HG02884 (cell line): ENCODE data around the gene MPPE1.
A peak's percentile ranks its signal among the peaks of the same experiment; 100 is the strongest.
"Not testable (repeated sequence)": the region's sequence is repeated elsewhere in the genome, so short reads cannot be mapped to it uniquely, and the experiment has no call there.

Source experiments
- ATAC-seq: cut with Tn5 transposase; IDR thresholded peaks from one replicate; pipeline ENCODE4 v1.9.1; 2021; ENCODE audit warnings: mild to moderate bottlenecking, moderate library complexity; ENCODE audit not compliant: unreplicated experiment

MPPE1 gene

DNA sequence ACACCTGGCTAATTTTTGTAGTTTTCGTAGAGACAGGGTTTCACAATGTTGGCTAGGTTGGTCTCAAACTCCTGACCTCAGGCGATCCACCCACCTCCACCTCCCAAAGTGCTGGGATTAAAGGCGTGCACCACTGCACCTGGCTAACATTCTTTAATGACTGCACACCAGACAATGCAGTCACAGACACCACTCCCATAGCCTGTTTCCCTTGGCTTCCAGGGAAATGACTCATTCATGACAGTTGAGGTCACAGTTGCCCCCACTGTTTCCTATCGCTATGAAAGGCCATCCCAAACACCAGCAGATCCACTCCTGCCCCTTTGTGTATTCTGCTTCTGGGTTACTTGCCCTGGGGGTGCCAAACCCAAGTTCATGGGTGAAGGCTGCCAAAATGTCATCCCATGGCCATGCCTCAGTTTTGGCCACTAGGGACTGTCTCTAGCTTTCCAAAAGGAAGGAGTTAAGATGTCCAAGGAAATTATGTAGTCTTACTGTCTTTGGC lies 48.2 kb downstream of the MPPE1 start:
- no peak for ATAC-seq

DNA sequence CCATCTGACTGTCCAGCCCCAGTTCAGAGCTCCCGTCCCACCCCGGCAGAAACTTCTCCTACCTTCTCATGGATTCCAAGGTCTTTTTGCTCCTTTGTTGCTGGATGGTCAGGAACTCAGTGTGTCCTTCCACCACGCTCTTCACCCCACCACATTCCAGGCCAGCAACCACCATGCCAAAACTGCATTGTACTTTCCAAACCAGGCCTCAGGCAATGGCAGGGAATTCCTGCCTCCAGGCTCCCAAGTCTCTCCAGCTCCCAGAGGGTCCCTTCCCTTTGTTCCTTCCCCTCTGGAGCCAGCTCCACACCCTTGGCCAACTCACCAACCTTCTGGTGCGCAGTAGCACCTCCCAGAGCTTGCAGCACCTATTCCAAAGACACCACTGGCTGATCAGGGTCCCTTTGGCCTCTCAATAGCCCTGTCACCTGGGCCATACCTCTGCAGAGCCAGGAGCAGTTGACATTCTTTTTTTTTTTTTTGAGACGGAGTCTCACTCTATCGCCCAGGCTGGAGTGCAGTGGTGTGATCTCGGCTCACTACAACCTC lies 48.8 kb downstream of the MPPE1 start:
- no peak for ATAC-seq

- ATAC-seq, result no peak
Measured at GRCh38 chr18:11857177-11857887, 50.8 kb downstream of the MPPE1 start.

- not testable (repeated sequence) for ATAC-seq
Measured at GRCh38 chr18:11854554-11854953, 53.6 kb downstream of the MPPE1 start.

GRCh38 chr18:11851806-11852337 lies 56.2 kb downstream of the MPPE1 start:
- ATAC-seq, result no peak

DNA sequence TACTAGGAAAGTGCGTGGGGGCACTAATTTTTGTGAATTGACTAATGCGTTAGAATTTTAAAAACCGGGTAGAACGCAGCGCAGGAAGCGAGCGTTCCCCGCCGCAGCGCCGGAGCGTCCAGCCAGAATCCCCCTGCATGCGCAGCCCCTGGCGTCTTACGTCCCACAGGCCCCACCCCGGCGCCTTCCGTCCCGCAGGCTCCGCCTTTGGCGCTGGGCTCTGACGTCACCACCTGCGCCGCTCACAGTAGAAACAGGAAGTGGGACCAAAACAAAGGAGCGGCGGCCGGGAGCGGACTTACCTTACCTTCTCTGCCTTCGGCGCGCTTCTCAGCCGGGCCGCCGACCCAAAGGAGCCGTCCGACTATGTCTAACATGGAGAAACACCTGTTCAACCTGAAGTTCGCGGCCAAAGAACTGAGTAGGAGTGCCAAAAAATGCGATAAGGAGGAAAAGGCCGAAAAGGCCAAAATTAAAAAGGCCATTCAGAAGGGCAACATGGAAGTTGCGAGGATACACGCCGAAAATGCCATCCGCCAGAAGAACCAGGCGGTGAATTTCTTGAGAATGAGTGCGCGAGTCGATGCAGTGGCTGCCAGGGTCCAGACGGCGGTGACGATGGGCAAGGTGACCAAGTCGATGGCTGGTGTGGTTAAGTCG lies 56.8 kb downstream of the MPPE1 start, which contains the start of gene CHMP1B:
Gene CHMP1B, plus strand, starts transcription at position 268 of the 660 bp plus-strand sequence. Its CDS starts 99 bp downstream, at position 367.
- peak; percentile 91 for ATAC-seq

DNA sequence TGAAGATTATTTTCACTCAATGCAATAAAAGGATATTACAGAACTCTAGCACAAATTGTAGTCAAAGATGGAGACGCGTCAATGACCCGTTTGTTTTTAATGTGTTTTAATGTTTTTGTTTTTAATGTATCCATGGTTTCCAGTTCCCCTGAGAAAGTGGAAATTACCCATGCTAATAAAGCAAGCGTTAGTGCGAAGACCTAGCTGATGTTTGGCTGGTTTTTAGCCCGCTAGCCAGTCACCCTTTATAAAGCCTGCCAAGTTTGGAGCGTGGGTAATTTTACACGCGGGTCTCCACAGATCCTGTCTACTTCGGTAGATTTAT lies 57.3 kb downstream of the MPPE1 start:
- ATAC-seq, result peak; percentile 23

GRCh38 chr18:11849841-11850634 lies 58.1 kb downstream of the MPPE1 start:
- ATAC-seq, result no peak

DNA sequence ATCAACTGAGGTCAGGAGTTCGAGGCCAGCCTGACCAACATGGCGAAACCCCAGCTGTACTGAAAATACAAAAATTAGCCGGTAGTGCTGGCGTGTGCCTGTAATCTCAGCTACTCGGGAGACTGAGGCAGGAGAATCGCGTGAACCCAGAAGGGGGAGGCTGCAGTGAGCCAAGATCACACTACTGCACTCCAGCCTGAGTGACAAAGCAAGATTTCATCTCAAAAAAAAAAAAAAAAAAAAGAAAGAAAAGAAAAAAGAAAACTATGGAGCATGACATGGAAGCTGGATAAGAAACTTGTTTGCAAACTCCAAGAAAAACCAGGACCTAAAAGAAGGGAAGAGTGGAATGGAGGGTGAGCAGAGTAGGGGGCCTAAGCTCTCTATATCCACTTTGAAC lies 58.8 kb downstream of the MPPE1 start:
- no peak for ATAC-seq

GRCh38 chr18:11847811-11848210 lies 60.3 kb downstream of the MPPE1 start:
- no peak for ATAC-seq

GRCh38 chr18:11845654-11846053 lies 62.5 kb downstream of the MPPE1 start:
- no peak for ATAC-seq

GRCh38 chr18:11844436-11844835 lies 63.7 kb downstream of the MPPE1 start:
- ATAC-seq, result no peak

DNA sequence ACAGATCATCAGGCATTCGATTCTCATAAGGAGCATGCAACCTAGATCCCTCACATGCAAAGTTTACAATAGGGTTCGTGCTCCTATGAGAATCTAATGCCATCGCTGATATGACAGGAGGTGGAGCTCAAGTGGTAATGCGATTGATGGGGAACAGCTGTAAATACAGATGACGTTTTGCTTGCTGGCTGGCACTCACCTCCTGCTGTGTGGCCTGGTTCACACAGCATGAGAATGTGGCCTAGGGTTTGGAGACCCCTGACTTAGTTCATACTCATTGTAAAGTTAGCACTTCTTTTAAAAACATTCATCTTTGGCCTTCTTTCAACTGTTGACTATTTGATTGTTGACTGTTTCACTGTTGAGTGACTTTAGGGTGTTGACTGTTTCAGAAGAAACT lies 65.6 kb downstream of the MPPE1 start:
- no peak for ATAC-seq

DNA sequence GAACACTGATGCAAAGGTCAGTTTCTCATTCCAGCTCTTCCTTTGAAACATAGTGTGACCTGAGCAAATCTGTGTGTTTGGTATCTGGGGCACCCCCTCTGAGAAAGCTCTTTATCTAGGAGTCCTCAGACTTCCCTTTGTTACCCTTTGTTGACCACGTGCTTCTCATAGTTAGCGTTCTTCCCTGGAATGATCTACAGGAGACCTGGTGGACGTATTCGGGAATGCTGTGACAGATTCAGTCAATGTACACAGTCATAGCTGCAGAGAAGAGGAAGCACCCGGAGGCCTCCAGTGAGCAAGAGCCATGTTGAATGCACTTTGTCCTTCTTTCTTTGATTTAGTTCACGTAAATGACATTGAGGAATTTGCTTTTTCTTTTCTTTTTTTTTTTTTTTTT lies 67.6 kb downstream of the MPPE1 start:
- no peak for ATAC-seq

GRCh38 chr18:11839556-11839955 lies 68.6 kb downstream of the MPPE1 start:
- no peak for ATAC-seq

GRCh38 chr18:11834772-11835171 lies 73.3 kb downstream of the MPPE1 start:
- no peak for ATAC-seq
